HG03103 (cell line): ENCODE data around the gene SBF2.

Source experiments
- ATAC-seq: cut with Tn5 transposase; IDR thresholded peaks from one replicate; pipeline ENCODE4 v1.9.1; 2021; ENCODE audit warnings: low read depth; ENCODE audit not compliant: unreplicated experiment

Gene SBF2

DNA sequence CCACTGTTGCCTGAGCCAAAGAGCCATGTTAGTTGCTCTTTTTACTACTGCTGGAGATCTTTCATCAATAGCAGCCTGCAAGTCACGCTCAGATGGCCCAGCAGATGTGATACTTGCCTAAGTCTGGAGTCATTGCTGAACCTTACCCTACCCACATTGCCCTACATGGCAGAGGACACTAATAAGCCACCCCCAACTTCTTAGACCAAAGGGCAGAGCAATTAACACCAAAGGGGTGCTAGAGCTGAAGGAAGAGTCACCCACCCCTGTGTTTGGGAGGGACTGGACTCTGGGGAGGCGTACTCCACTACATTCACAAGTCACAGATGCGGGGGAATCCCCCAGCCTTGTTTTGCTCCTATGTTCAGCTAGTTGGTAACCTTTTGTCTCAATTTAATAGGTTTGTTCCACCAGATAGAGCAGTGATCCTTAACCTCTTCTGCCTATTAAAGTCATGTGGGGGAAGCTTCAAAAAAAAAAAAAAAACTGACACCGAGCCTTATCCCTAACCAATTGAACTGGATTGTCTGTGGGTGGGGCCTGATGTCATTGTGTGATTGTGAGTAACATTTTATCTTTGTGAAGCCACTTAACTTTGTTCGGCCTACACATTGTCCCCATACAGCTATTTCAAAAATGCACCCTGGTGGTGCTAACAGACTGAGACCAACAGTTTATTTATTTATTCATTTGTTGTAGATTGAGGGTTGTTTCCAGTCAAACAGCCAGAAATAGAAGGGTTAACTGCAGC, 23.9 kb upstream of the SBF2 start:
- ATAC-seq = peak; percentile 53

DNA sequence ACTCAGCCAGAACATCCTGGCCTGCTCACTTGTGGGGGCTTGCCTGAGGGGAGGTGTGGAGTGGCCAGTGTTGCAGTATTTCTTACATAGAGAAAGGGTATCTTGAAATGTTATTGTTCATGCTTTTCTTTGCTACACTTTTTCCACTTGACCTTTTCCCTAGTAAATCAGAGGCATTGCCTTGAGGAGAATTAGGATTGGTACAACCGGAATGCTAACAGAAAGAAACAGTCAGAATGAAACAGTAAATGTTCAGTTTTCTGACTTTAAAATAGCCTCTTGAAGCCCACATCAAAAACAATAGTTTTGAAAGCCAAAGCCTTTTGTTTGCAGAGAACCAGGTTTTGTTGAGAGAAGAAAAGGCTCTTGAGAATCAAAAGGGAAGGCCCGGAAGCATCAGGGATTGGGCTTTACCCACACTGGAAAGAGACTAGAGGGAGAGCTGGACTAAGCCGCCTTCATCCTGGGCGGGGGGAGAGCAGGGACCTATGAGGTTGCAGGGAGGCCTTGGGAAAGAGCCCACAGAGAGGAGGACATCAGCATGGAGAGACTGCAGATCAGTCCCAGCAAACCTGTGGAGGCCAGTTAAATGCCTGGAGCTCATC, 23.2 kb upstream of the SBF2 start:
- peak; percentile 11 for ATAC-seq

DNA sequence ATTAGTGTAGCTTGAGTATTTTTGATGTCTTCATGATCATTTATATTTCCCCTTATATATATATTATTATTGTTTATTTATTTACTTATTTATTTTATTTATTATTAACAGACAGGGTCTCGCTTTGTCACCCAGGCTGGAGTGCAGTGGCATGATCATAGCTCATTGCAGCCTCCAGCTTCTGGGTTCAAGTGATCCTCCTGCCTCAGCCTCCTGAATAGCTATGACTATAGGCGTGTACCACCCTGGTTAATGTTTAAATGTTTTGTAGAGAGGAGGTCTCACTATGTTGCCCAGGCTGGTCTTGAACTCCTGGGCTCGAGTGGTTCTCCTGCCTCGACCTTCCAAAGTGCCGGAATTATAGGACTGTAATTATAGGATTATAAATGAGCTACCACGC, 21.1 kb upstream of the SBF2 start:
- no peak for ATAC-seq

DNA sequence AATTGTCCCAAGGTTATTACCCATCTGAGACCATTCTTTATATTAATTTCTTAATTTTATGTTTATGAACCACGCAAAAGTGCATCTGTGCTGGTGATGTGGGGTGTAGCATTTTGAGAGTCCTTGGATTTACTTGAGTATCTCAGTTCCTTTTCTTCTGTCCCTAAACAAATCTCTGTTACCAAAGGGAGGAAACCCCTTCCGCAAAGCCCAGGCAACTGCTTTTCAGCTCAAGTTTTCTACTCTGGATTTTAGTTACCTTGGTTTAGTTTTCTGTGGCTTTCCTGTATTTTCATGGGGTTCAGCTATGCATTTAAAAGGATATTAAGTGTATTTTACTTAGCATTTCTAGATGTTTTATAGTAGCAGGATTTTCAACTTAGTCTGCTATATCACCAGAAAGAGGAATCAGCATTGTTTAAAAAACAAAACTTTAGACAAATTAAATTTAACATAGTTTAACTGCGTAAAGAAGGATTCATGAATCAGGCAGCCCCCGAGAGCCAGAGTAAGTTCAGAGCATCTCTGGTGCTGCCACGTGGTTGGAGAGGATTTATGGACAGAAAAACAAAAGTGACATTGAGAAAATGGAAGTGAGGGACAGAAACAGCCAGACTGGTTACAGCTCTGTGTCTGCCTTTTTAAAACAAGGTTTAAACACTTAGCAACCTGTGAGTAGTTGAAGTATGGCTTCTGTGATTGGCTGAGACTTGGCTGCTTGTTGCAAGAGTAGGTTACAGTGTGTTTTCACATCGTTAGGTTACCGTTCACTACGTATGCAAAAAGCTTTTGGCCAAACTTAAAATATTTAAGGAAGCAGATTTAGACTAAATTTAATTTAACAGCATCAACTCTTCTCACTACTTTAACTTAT, 20.4 kb upstream of the SBF2 start:
- ATAC-seq = peak; percentile 58

DNA sequence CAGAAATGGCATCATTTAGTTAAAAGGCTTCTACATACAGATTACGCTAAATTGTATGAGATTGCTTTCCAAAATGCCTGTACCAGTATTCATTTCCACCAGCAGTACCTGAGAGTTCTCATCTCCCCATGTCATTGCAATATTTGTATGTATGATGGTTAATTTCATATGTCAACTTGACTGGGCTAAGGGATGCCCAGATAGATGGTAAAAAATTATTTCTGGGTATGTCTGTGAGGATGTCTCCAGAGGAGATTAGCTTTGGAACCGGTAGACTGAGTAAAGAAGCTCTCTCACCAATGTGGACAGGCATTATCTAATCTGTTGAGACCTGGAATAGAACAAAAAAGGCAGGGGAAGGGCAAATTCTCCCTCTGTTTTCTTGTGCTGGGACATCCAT, 17.8 kb upstream of the SBF2 start:
- no peak for ATAC-seq

DNA sequence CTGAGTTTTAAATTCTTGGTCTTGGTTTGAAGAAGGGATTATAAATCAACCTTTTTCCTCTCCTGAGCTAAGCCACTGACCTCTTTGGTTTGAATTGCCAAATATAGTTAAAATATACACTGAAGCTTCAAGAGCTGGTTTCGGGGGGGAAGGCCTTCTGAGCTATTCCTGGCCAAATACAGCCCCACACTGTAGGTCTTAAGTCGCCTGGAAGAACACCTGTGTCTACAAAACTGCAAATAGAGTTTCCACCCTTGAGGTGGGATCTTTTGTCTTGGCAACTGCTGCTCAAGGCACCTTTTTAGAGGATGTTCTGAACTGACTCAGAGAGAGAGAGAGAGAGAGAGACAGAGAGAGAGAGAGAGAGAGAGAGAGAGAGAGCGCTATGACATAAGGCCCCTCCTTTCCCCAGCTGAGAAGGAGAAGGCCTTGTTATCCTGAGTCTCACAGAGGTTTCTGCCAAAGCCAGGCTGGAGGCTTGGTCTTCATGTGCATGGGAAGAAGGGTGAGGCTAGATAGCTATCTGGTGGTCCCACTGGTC, 16.4 kb upstream of the SBF2 start:
- ATAC-seq = no peak

DNA sequence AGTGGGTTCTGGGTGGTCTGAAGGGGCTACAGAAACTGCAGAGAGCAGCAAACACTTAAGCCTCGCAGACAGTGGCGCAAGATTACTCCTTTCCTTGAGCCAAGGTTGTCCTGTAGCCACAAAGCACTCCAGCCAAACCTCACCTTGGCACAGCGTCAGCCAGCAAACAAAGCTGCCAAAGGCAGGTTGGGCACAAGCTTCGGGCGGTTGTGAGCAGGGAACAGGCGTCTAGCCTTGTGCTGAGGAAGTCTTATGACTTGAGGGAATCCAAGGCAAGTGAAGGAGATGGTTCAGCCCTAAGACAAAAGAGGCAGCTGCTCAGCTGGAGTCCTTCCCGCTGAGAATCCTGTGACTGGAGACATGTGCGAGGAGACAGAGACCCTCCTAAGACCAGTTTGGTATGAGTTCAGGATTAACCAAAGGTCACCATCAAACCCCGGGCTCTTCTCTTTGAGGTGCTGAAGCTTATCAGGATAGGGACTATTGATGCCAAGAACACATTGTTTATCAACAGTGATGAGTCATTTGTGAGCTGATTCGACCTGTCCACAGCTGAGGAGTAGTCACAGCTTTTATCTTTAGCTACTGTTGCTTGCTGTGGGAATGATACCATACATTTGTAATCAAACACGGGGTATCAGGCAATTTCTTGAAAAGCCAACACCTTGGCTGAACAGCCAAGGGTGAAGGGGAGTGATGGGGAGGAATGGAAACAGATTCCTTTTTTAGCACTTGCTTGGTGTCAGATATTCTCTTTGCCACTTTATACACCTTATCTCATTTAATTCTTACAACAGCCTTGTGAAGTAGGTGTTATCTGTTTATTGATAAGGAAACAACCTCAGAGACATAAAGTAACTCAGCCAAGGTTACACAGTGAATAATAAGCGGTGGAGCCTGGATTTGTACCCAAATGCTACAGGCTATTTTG, 15.4 kb upstream of the SBF2 start:
- ATAC-seq = no peak

DNA sequence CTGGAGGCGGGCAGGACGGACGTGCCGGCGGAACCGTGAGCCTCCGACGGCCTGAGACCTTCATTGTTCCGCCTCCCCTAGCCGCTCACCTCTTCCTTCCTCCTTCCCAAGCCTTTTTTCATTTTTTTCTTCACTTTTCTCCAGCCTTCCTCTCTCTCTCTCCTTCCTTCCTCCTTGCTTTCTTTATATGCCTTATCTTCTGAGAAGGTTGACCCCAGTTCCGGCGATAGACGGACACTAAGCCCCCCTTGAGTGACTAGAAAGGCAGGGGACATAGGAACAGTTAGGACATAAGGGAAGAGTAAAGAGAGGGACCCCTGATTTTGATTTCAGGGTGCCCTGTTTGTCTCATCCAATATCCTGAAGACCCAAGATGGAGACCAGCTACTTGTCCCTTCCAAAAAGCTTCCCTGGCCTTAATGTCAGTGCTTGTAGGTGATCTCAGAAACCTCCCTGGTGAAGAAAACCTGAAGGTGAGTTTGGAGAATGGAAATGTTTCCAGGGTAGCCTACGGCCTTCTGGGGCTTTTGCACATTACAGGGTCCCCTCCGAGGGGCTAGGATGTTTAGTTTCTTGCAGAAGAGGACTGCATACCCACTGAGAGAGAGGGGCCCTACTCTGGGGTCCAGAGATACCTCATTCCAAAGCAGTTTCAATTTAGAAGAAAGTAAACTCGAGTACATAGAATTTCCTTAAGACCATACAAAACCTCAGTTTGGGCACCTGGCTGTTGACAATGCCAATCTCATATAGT, 14.4 kb upstream of the SBF2 start:
- ATAC-seq = no peak

DNA sequence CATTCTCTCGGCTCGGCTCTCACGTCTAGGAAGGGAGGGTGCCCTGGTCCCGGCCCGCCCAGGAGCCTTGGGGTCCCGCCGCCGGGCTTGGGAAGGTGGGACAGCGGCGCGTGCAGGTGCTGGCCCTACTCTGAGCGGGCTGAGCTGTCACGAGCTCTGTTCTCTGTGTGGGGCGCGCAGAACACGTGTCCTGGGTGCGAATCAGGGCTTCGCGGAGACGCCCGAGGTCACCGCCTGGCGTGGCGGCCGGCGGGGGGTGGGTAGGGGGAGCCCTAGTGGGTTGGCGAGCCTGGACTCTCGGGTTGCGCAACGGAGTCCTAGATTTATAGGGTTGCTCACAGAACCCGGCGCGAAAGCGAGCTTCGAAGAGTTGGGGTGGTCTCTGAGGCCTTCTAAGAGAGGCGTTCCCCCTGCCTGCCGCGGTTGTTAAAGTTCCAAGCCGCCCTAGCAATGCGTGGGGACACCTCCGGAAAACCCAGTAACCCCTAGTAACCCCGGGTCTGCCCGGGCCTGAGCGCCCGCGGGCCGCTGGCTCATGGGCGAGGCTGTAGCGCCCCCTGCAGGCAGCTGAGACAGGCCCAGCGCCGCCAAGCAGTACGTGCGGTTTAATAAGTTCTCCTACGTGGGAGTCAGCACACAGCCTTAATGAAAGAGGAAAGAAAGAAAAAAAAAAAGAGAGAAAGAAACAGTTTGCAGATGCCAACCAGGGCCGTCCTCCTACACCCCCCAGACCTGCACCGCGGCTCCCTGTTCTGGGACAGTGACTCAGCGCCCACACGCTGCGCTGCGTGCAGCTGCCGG, 13.6 kb upstream of the SBF2 start:
- peak; percentile 45 for ATAC-seq

DNA sequence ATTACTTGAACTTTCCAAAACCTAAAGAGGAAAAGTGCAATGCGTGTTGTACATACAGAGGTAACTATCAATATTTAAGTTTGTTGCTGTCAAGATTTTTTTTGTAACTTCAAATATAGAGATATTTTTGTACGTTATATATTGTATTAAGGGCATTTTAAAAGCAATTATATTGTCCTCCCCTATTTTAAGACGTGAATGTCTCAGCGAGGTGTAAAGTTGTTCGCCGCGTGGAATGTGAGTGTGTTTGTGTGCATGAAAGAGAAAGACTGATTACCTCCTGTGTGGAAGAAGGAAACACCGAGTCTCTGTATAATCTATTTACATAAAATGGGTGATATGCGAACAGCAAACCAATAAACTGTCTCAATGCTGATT, 13.0 kb upstream of the SBF2 start:
- ATAC-seq = no peak

DNA sequence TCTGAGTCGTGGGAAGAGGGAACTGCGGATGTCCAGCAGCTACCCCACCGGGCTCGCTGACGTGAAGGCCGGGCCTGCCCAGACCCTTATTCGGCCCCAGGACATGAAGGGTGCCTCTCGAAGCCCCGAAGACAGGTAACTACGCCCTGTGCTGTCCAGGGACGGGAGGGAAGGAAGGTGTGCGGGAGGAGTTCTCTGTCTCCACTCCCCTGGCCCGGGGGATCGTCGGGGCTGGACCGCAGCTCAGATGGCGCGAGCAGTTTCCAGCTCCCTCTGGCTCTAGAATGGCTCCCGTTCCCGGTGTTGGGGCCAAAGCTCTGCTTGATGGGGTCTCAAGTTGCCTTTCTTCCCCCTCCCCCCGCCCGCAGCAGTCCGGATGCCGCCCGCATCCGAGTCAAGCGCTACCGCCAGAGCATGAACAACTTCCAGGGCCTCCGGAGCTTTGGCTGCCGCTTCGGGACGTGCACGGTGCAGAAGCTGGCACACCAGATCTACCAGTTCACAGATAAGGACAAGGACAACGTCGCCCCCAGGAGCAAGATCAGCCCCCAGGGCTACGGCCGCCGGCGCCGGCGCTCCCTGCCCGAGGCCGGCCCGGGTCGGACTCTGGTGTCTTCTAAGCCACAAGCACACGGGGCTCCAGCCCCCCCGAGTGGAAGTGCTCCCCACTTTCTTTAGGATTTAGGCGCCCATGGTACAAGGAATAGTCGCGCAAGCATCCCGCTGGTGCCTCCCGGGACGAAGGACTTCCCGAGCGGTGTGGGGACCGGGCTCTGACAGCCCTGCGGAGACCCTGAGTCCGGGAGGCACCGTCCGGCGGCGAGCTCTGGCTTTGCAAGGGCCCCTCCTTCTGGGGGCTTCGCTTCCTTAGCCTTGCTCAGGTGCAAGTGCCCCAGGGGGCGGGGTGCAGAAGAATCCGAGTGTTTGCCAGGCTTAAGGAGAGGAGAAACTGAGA, 12.2 kb upstream of the SBF2 start:
- no peak for ATAC-seq

DNA sequence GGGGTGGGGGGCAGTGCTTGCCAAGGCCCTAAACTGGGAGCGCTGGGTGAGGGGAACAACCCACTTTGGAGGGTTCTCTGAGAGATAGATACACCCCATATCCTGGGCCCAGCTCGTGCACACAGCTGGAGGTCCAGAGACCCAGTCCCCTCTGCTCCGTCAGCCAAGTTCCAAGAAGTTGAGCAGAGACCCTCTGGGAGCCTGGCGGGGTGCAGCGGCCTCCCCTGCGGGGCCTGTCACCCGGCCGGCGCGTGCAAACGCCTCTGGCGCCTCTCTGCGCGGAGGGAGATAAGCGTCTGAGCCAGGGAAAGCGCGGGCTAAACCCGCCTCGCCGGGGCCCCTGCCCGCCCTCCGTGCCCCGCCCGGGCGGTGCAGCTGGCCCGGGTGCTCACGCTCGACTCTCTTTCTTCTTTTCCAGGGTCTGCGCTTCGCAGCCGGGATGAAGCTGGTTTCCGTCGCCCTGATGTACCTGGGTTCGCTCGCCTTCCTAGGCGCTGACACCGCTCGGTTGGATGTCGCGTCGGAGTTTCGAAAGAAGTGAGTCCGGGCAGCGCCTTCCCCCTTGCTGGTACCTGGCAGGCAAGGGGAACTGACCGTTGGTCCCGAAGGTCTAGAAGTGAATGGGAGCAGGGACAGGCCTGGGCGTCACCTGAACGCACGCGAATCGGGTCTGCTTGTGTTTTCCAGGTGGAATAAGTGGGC, 11.4 kb upstream of the SBF2 start:
- no peak for ATAC-seq

DNA sequence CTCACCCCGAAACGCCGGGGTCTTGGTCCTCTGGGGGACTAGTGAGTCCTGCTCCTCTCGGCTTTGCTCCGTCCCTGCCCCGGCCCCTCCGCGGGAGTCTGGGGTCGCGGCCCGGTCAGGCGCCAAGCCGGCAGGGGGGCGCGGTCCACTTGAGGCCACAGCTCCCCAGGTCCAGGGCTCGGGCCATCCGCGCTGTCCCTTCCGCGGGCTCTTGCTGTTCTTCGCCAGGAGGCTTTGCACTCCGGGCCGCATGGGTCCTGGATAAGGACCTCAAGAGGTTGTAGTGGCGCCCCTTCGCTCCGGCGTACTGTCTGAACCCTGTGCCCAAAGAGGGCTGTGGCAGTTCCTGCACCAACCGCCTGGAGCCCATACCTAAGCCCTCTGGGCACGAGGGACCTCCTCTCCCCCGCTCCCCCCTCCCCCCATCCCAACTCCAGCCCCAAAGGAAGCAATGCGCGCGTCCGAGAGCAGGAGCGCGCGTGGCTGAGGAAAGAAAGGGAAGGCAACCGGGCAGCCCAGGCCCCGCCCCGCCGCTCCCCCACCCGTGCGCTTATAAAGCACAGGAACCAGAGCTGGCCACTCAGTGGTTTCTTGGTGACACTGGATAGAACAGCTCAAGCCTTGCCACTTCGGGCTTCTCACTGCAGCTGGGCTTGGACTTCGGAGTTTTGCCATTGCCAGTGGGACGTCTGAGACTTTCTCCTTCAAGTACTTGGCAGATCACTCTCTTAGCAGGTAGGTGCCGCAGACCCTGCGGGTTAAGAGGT, 10.7 kb upstream of the SBF2 start, which contains the start of gene ADM:
TSS of gene ADM (plus strand) at position 579 of the 767 bp plus-strand sequence. CDS start 628 bp downstream, outside the sequence.
- no peak for ATAC-seq

DNA sequence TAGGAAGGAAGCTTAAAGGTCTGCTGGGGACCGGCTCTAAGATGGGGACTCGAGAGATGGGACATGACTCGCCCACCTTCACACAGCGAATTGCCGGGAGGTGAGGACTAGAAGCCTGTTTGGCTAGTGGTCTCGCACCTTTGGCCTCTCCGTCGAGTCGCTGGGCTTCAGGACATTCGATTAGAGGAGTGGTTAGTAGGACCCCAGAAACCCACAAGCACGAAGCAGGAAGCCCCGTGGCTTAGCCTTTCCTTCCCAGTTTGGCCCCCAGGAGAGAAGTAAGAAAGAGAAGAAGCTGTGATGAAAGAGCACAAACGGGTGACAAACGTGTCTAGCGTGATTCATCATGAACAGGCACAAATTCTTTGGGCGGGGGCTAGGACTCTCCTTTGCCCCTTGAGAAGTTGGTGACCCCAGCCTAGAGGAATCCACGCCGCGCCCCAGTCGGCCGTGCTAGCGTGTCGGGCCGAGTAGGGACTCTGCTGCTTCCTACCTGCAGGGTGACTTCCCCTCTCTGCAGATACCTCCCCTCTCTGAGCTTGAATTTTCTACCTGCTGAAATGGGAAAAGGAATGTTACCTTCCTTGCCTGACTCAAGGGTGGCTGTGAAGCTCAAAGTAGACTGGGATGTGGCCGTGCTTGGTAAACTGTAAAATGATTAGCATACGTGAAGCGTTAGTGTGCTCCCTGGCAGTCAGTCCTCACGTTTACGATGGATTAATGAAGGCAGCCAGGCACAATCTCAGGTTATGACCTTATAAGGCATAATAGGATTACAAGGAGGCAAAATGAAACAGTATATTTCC, 9.7 kb upstream of the SBF2 start:
- ATAC-seq = no peak
